ENCODE data around the gene ANKRD18B.

GRCh38 chr9:33476503-33476902 is 47.5 kb upstream of the ANKRD18B start:
- no peak for TF ChIP-seq CTCF (IDR thresholded peaks at IDR 0.05)
- no peak for TF ChIP-seq POLR2A (IDR thresholded peaks at IDR 0.05)
